Measurements from ENCODE around the gene NFKB2.

Gene NFKB2

DNA sequence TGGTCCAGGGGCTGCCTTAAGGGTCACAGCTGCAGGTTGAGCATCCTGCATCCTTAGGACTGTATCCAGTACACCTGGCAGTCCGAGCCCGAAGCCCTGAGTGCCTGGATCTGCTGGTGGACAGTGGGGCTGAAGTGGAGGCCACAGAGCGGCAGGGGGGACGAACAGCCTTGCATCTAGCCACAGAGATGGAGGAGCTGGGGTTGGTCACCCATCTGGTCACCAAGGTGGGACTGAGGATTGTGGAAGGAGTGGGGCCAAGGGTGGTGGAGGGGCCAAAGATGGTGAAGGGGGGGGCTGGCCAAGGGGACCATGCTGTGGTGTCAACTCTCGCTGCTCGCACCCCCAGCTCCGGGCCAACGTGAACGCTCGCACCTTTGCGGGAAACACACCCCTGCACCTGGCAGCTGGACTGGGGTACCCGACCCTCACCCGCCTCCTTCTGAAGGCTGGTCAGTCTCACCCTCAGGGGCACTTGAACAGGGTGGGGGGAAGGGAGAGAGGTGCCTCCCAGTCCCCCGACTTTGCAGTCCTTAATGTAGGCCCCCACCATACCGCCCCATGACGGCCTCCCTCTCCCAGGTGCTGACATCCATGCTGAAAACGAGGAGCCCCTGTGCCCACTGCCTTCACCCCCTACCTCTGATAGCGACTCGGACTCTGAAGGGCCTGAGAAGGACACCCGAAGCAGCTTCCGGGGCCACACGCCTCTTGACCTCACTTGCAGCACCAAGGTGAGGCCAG is 5.3 kb downstream of the NFKB2 start:
- no peak for DNase-seq
- Mint-ChIP-seq H3K4me1 (peaks cover 12% of the 10 kb centered on the region), H3K36me3 (ENCODE audit: low read depth) (no peaks in the 10 kb centered on the region), H3K9me3 (no peaks in the 10 kb centered on the region), H3K27ac (no peak overlapping the region), H3K27me3 (ENCODE audit: low read depth, poor library complexity) (peaks cover 2% of the 10 kb centered on the region), H3K4me3 (no peak overlapping the region)
- TF ChIP-seq, protein P1, sequence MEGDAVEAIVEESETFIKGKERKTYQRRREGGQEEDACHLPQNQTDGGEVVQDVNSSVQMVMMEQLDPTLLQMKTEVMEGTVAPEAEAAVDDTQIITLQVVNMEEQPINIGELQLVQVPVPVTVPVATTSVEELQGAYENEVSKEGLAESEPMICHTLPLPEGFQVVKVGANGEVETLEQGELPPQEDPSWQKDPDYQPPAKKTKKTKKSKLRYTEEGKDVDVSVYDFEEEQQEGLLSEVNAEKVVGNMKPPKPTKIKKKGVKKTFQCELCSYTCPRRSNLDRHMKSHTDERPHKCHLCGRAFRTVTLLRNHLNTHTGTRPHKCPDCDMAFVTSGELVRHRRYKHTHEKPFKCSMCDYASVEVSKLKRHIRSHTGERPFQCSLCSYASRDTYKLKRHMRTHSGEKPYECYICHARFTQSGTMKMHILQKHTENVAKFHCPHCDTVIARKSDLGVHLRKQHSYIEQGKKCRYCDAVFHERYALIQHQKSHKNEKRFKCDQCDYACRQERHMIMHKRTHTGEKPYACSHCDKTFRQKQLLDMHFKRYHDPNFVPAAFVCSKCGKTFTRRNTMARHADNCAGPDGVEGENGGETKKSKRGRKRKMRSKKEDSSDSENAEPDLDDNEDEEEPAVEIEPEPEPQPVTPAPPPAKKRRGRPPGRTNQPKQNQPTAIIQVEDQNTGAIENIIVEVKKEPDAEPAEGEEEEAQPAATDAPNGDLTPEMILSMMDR (IDR thresholded peaks at IDR 0.05), result no peak

DNA sequence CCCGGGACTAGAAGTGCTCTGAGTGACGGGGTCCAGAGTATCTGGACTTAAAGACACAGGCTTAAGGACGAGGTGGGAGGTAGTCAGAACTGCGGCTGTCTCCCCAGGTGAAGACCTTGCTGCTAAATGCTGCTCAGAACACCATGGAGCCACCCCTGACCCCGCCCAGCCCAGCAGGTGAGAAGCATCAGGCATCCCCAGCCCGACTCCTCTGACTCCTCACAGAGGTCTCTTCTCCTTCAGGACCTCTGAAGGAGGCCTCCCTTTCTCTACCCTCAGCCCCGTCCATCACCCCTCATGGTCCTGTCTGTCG is 5.8 kb downstream of the NFKB2 start:
- Mint-ChIP-seq H3K27ac (no peak overlapping the region), H3K9me3 (no peaks in the 10 kb centered on the region), H3K4me1 (peaks cover 6% of the 10 kb centered on the region), H3K36me3 (ENCODE audit: low read depth) (no peaks in the 10 kb centered on the region), H3K4me3 (no peak overlapping the region), H3K27me3 (ENCODE audit: low read depth, poor library complexity) (peaks cover 8% of the 10 kb centered on the region)
- no peak for DNase-seq
- TF ChIP-seq, protein P1 (IDR thresholded peaks at IDR 0.05), result no peak

DNA sequence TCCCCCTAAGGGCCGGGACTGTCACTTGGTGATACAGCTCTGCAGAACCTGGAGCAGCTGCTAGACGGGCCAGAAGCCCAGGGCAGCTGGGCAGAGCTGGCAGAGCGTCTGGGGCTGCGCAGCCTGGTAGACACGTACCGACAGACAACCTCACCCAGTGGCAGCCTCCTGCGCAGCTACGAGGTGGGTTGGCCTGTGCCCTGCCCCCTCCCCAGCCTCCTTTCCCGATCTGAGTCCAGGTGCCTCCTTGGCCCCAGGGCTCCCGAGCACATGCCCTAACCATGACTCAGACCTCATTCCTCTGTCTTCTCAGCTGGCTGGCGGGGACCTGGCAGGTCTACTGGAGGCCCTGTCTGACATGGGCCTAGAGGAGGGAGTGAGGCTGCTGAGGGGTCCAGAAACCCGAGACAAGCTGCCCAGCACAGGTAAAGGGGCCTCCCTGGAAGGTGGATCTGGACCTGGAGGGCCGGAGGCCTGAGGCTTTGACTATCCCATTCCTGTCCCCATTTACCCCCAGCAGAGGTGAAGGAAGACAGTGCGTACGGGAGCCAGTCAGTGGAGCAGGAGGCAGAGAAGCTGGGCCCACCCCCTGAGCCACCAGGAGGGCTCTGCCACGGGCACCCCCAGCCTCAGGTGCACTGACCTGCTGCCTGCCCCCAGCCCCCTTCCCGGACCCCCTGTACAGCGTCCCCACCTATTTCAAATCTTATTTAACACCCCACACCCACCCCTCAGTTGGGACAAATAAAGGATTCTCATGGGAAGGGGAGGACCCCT is 6.4 kb downstream of the NFKB2 start:
- Mint-ChIP-seq H3K4me3 (no peak overlapping the region), H3K9me3 (no peaks in the 10 kb centered on the region), H3K4me1 (peaks cover under 1% of the 10 kb centered on the region), H3K27me3 (ENCODE audit: low read depth, poor library complexity) (peaks cover 14% of the 10 kb centered on the region), H3K36me3 (ENCODE audit: low read depth) (no peaks in the 10 kb centered on the region), H3K27ac (no peak overlapping the region)
- no peak for DNase-seq
- TF ChIP-seq, protein P1 (IDR thresholded peaks at IDR 0.05), result no peak

DNA sequence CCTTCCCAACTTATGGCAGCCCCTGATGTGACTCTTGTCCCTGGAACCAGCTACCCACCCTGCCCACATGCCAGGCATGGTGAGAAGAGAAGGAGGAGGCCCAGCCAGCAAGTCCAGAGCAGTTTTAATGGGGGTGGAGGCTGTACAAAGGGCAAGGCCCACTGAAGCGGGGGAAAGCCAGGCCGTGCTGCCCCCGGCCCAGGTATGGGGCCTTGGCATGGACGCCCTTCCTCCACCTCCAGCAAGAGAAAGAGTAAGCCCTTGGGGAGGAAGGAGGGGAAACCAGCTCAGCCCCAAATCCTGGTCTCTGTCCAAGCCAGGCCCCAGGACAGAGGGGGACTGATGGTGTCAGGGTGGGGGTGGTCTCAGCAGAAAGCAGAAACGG is 7.0 kb downstream of the NFKB2 start:
- no peaks in the 10 kb centered on the region for H3K9me3 Mint-ChIP-seq
- TF ChIP-seq, protein P1 (IDR thresholded peaks at IDR 0.05), result no peak
- H3K27ac Mint-ChIP-seq, result no peak overlapping the region
- no peaks in the 10 kb centered on the region for H3K36me3 Mint-ChIP-seq (ENCODE audit: low read depth)
- peaks cover 20% of the 10 kb centered on the region for H3K27me3 Mint-ChIP-seq (ENCODE audit: low read depth, poor library complexity)
- no peak for DNase-seq
- no peak overlapping the region for H3K4me3 Mint-ChIP-seq
- no peaks in the 10 kb centered on the region for H3K4me1 Mint-ChIP-seq

DNA sequence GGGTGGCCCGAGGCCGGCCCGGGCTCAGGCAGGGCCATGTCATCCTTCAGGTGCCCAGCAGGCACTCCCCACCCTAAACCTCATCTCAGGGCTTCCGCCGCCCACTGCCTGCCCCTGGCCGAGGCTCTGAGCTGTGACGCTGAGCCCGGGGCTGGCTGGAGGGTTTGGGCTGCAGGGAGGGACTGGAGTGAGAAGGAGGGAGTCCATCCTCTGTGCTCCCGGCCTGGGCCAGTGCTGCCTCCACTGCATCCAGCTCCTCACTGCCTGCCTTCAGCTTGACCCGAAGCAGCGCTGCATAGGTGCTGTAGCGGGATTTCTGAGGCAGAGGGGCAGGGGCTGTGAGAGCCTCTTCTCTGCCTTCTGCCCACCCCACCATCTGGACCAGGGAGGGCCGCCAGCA is 7.6 kb downstream of the NFKB2 start:
- Mint-ChIP-seq H3K4me1 (peaks cover 1% of the 10 kb centered on the region), H3K27me3 (ENCODE audit: low read depth, poor library complexity) (peaks cover 26% of the 10 kb centered on the region), H3K4me3 (no peak overlapping the region), H3K9me3 (no peaks in the 10 kb centered on the region), H3K36me3 (ENCODE audit: low read depth) (no peaks in the 10 kb centered on the region), H3K27ac (no peak overlapping the region)
- no peak for DNase-seq
- TF ChIP-seq, protein P1 (IDR thresholded peaks at IDR 0.05), result no peak
